GM19397 (cell line): Measurements from ENCODE around the gene RBM42.
A peak's percentile ranks its signal among the peaks of the same experiment; 100 is the strongest.
"Not testable (repeated sequence)": the region's sequence is repeated elsewhere in the genome, so short reads cannot be mapped to it uniquely, and the experiment has no call there.

Experiments used
- ATAC-seq: cut with Tn5 transposase; IDR thresholded peaks from one replicate; pipeline ENCODE4 v1.9.1; 2021; ENCODE audit warnings: mild to moderate bottlenecking, moderate library complexity; ENCODE audit not compliant: unreplicated experiment

The RBM42 gene

GRCh38 chr19:35628565-35629331, at the start of gene RBM42:
Gene RBM42, plus strand, starts transcription at chr19:35629036. Its CDS starts 118 bp downstream, at chr19:35629154.
- peak; percentile 96 for ATAC-seq

GRCh38 chr19:35582760-35583159, 46.1 kb upstream of the RBM42 start:
- ATAC-seq, result no peak

- no peak for ATAC-seq
These were observed 43.0 kb upstream of the RBM42 start, which contains the start of gene PMIS2 for GRCh38 chr19:35585848-35586247. Gene PMIS2, plus strand, starts transcription at chr19:35586173. Its CDS starts 87 bp downstream, at chr19:35586260.

GRCh38 chr19:35587321-35587720, 41.5 kb upstream of the RBM42 start:
- no peak for ATAC-seq

GRCh38 chr19:35590875-35591274, 38.0 kb upstream of the RBM42 start:
- no peak for ATAC-seq

GRCh38 chr19:35592226-35592625, 36.6 kb upstream of the RBM42 start:
- no peak for ATAC-seq

GRCh38 chr19:35595026-35595425, 33.8 kb upstream of the RBM42 start:
- not testable (repeated sequence) for ATAC-seq

GRCh38 chr19:35595928-35596327, 32.9 kb upstream of the RBM42 start:
- no peak for ATAC-seq

- no peak for ATAC-seq
These were observed 32.4 kb upstream of the RBM42 start for GRCh38 chr19:35596366-35596999.

- ATAC-seq, result no peak
These were observed 26.9 kb upstream of the RBM42 start for GRCh38 chr19:35601971-35602370.

- ATAC-seq, result not testable (repeated sequence)
These were observed 24.4 kb upstream of the RBM42 start for GRCh38 chr19:35604436-35604835.

- not testable (repeated sequence) for ATAC-seq
These were observed 21.7 kb upstream of the RBM42 start for GRCh38 chr19:35607170-35607569.

GRCh38 chr19:35607661-35608060, 21.2 kb upstream of the RBM42 start:
- ATAC-seq, result no peak

GRCh38 chr19:35608251-35608650, 20.6 kb upstream of the RBM42 start:
- ATAC-seq, result no peak

- ATAC-seq, result no peak
These were observed 18.9 kb upstream of the RBM42 start for GRCh38 chr19:35609851-35610353.

GRCh38 chr19:35612224-35612558, 16.6 kb upstream of the RBM42 start:
- no peak for ATAC-seq

GRCh38 chr19:35612559-35613321, 16.1 kb upstream of the RBM42 start, which contains the start of gene HAUS5:
Gene HAUS5, plus strand, starts transcription at chr19:35612735. Its CDS starts 60 bp downstream, at chr19:35612795.
- ATAC-seq, result peak; percentile 88

GRCh38 chr19:35613574-35613973, 15.3 kb upstream of the RBM42 start:
- ATAC-seq, result no peak

GRCh38 chr19:35615036-35615435, 13.8 kb upstream of the RBM42 start:
- ATAC-seq, result no peak

- ATAC-seq, result no peak
These were observed 10.0 kb upstream of the RBM42 start for GRCh38 chr19:35618857-35619256.

GRCh38 chr19:35619290-35619923, 9.4 kb upstream of the RBM42 start:
- no peak for ATAC-seq
